ENCODE results near the gene ILKAP. TPM values are rescaled to one million over a fixed set of nuclear protein-coding genes. Genes with fewer than 3 reads are reported as not detected.

Gene ILKAP
- total and polyA plus RNA-seq, 2 donors (not counting 1 experiment from before 2014, with no cell fraction given), result 82.5 to 98.6 TPM

GRCh38 chr2:238126338-238126737 lies 77.2 kb downstream of the ILKAP start:
- Mint-ChIP-seq H3K4me3 (no peak overlapping the region), H3K4me1 (no peaks in the 10 kb centered on the region), H3K27ac (no peak overlapping the region), H3K27me3 (no peaks in the 10 kb centered on the region), H3K9me3 (ENCODE audit: insufficient read depth) (no peaks in the 10 kb centered on the region)
- no peak for TF ChIP-seq CTCF (IDR thresholded peaks at IDR 0.05)
- TF ChIP-seq EZH2 (IDR thresholded peaks at IDR 0.05; ENCODE audit: borderline replicate concordance, insufficient read depth, low read depth, low read length, poor library complexity, severe bottlenecking), result no peak
- no peak overlapping the region for H3K4me3 ChIP-seq (ENCODE audit: control extremely low read depth in 1 of 5, extremely low read depth in 1 of 5, insufficient read depth in 1 of 5, low read depth in 2 of 5, low read length in 4 of 5)
- H3K4me1 ChIP-seq (ENCODE audit: control insufficient read depth in 2 of 2, insufficient read depth in 2 of 2, low read length in 2 of 2), result peaks cover 0 to 5% of the 10 kb centered on the region in 2 donors
- no peak overlapping the region for H2AFZ ChIP-seq (ENCODE audit: insufficient read depth, low read depth, low read length, poor library complexity, severe bottlenecking)
- no peaks in the 10 kb centered on the region for H4K20me1 ChIP-seq (ENCODE audit: control insufficient read depth, insufficient read depth, low read length, poor library complexity, severe bottlenecking)
- intact Hi-C loops (cut with micrococcal nuclease), result no loop called here
- peaks cover 0 to 5% (median 0%) of the 10 kb centered on the region in 3 donors for H3K9me3 ChIP-seq (ENCODE audit: control extremely low read depth in 1 of 3, control insufficient read depth in 2 of 3, insufficient read depth in 1 of 3, low read length in 2 of 3)
- no peaks in the 10 kb centered on the region for H3K36me3 ChIP-seq (replicated peaks in 1 of 2; ENCODE audit: control extremely low read depth in 1 of 2, control insufficient read depth in 1 of 2, extremely low read depth in 1 of 2, insufficient read depth in 2 of 2, low read length in 1 of 2)
- no peaks in the 10 kb centered on the region for H3K79me2 ChIP-seq (ENCODE audit: control insufficient read depth, insufficient read depth, low read length)
- ATAC-seq (ENCODE audit: low read depth) (no peak), DNase-seq (no peak)
- 100% methylated on average over 2 of the region's 2 CpGs for WGBS (ENCODE audit: insufficient coverage)
- ChIA-PET CTCF (no interaction called here), POLR2A (no interaction called here)
- no peak overlapping the region for H3K4me2 ChIP-seq (replicated peaks; ENCODE audit: low read depth, low read length, poor library complexity, severe bottlenecking)
- H3K9ac ChIP-seq (ENCODE audit: low read length), result no peak overlapping the region
- no peak overlapping the region for H3K27ac ChIP-seq (ENCODE audit: low read length in 2 of 2)
- no peaks in the 10 kb centered on the region for H3K27me3 ChIP-seq (replicated peaks in 1 of 4; ENCODE audit: control extremely low read depth in 1 of 4, control insufficient read depth in 3 of 4, insufficient read depth in 4 of 4, low read length in 3 of 4)

DNA sequence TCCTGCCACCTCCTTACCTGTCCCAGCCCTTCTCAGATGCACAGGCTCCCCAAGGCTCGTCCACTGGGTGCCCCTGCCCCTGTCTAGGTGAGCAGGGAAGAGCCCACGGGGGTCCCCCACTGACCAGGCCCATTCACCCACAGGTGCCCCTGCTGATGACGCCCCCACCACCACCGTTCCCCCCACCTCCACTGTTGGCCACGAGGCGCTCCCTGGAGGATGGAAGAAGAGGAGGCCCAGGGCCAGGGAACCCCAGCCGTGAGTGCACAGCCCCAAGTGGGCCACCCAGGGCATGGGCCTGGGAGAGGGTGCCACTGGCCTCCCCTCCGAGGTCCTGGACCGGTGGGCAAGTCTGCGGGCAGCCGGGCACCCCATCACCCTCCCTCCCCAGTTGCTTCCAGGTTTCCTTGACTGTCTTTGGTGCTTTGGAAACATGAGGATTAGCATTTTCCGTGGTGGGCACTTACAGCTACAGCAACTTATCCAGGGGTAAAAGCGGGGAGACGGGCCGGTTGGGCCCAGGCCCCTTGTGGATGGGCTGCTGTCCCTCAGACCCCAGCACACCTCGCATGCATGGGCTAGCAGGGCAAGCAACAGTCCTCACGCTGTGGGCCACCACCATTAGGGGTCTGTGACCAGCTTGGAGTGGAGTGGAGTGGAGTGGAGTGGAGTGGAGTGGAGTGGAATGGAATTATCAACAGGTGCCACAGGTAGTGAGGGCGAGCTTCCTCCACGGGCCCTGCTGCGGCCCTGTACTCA lies 78.2 kb downstream of the ILKAP start:
- ChIA-PET POLR2A (no interaction called here), CTCF (no interaction called here)
- Mint-ChIP-seq H3K4me3 (no peak overlapping the region), H3K9me3 (ENCODE audit: insufficient read depth) (no peaks in the 10 kb centered on the region), H3K27me3 (no peaks in the 10 kb centered on the region), H3K4me1 (no peaks in the 10 kb centered on the region), H3K27ac (no peak overlapping the region)
- no peak overlapping the region for H3K27ac ChIP-seq (ENCODE audit: low read length in 2 of 2)
- no peaks in the 10 kb centered on the region for H3K36me3 ChIP-seq (replicated peaks in 1 of 2; ENCODE audit: control extremely low read depth in 1 of 2, control insufficient read depth in 1 of 2, extremely low read depth in 1 of 2, insufficient read depth in 2 of 2, low read length in 1 of 2)
- TF ChIP-seq EZH2 (IDR thresholded peaks at IDR 0.05; ENCODE audit: borderline replicate concordance, insufficient read depth, low read depth, low read length, poor library complexity, severe bottlenecking) (no peak), CTCF (IDR thresholded peaks at IDR 0.05) (no peak)
- H3K4me1 ChIP-seq (ENCODE audit: control insufficient read depth in 2 of 2, insufficient read depth in 2 of 2, low read length in 2 of 2), result peaks cover 0 to 5% of the 10 kb centered on the region in 2 donors
- 90% methylated on average over 16 of the region's 20 CpGs for WGBS (ENCODE audit: insufficient coverage)
- H3K79me2 ChIP-seq (ENCODE audit: control insufficient read depth, insufficient read depth, low read length), result no peaks in the 10 kb centered on the region
- H3K27me3 ChIP-seq (replicated peaks in 1 of 4; ENCODE audit: control extremely low read depth in 1 of 4, control insufficient read depth in 3 of 4, insufficient read depth in 4 of 4, low read length in 3 of 4), result no peaks in the 10 kb centered on the region
- peaks cover 0 to 10% (median 0%) of the 10 kb centered on the region in 3 donors for H3K9me3 ChIP-seq (ENCODE audit: control extremely low read depth in 1 of 3, control insufficient read depth in 2 of 3, insufficient read depth in 1 of 3, low read length in 2 of 3)
- no peak overlapping the region for H2AFZ ChIP-seq (ENCODE audit: insufficient read depth, low read depth, low read length, poor library complexity, severe bottlenecking)
- H3K4me2 ChIP-seq (replicated peaks; ENCODE audit: low read depth, low read length, poor library complexity, severe bottlenecking), result no peak overlapping the region
- intact Hi-C loops (cut with micrococcal nuclease), result no loop called here
- H3K4me3 ChIP-seq (ENCODE audit: control extremely low read depth in 1 of 5, extremely low read depth in 1 of 5, insufficient read depth in 1 of 5, low read depth in 2 of 5, low read length in 4 of 5), result no peak overlapping the region
- no peaks in the 10 kb centered on the region for H4K20me1 ChIP-seq (ENCODE audit: control insufficient read depth, insufficient read depth, low read length, poor library complexity, severe bottlenecking)
- no peak overlapping the region for H3K9ac ChIP-seq (ENCODE audit: low read length)
- ATAC-seq (ENCODE audit: low read depth) (no peak), DNase-seq (no peak)
